HepG2 (cell line): Measurements from ENCODE around the gene RUSF1. TPM values are rescaled to one million over a fixed set of nuclear protein-coding genes. Genes with fewer than 3 reads are reported as not detected.

Experiments
- AGO2 ChIP-seq: fragments of 200-400 bp; formaldehyde crosslinking; optimal IDR thresholded peaks from 2 replicates; pipeline ENCODE3; 2017; ENCODE audit warnings: mild to moderate bottlenecking, low read depth, low read length, moderate library complexity
- ARHGAP35 ChIP-seq: sonication (generic); formaldehyde crosslinking; IDR thresholded peaks from 2 replicates; pipeline ENCODE4 v1.9.0; 2022; ENCODE audit warnings: mild to moderate bottlenecking, inconsistent platforms, moderate library complexity, missing genetic modification reagents, borderline replicate concordance
- ATM ChIP-seq: fragments of 450-650 bp; IDR thresholded peaks from 2 replicates; pipeline ENCODE4 v1.7.1; 2017; ENCODE audit warnings: mild to moderate bottlenecking, borderline replicate concordance
- CREB3 ChIP-seq: sonication (generic); formaldehyde crosslinking; IDR thresholded peaks from 2 replicates; pipeline ENCODE4 v1.5.0; 2020; ENCODE audit warnings: missing genetic modification reagents
- DMAP1 ChIP-seq: IDR thresholded peaks from 2 replicates; pipeline ENCODE4 v1.6.1; 2016
- FOXA3 ChIP-seq: IDR thresholded peaks from 2 replicates; pipeline ENCODE4 v1.6.1; 2016; ENCODE audit warnings: missing genetic modification reagents, missing compliant biosample characterization
- FOXK1 ChIP-seq: sonication (generic); formaldehyde crosslinking; IDR thresholded peaks from 2 replicates; pipeline ENCODE4 v1.4.0; 2020; ENCODE audit warnings: low read depth, missing genetic modification reagents, borderline replicate concordance
- FOXO1 ChIP-seq: sonication (generic); formaldehyde crosslinking; IDR thresholded peaks from 2 replicates; pipeline ENCODE4 v1.4.0; 2020; ENCODE audit warnings: missing genetic modification reagents
- HMG20A ChIP-seq: IDR thresholded peaks from 2 replicates; pipeline ENCODE4 v1.6.1; 2016; ENCODE audit warnings: borderline replicate concordance
- HNRNPLL ChIP-seq: fragments of 200-400 bp; formaldehyde crosslinking; IDR thresholded peaks from 2 replicates; pipeline ENCODE4 v1.6.1; 2017; ENCODE audit warnings: mild to moderate bottlenecking, low read depth, low read length; ENCODE audit not compliant: poor library complexity, severe bottlenecking
- MIER3 ChIP-seq: IDR thresholded peaks from 2 replicates; pipeline ENCODE4 v1.6.1; 2016; ENCODE audit warnings: missing compliant biosample characterization, borderline replicate concordance
- NBN ChIP-seq: fragments of 450-650 bp; conservative IDR thresholded peaks from 2 replicates; pipeline ENCODE4 v1.6.1; 2017
- NFIB ChIP-seq: sonication (generic); formaldehyde crosslinking; IDR thresholded peaks from 2 replicates; pipeline ENCODE4 v1.9.0; 2021; ENCODE audit warnings: missing genetic modification reagents, mild to moderate bottlenecking, borderline replicate concordance
- PRMT3 ChIP-seq: sonication (generic); formaldehyde crosslinking; IDR thresholded peaks from 2 replicates; pipeline ENCODE4 v1.8.1; 2022; ENCODE audit warnings: low read depth, mild to moderate bottlenecking, moderate library complexity, missing genetic modification reagents, borderline replicate concordance
- RAD21 ChIP-seq: fragments of 450-650 bp; formaldehyde crosslinking; IDR thresholded peaks from 2 replicates; pipeline ENCODE4 v1.5.0; 2020; ENCODE audit warnings: mild to moderate bottlenecking
- RXRA ChIP-seq: sonication (generic); formaldehyde crosslinking; IDR thresholded peaks from 2 replicates; pipeline ENCODE4 v1.5.1; 2020; ENCODE audit warnings: missing genetic modification reagents
- SNAPC4 ChIP-seq: sonication (generic); formaldehyde crosslinking; IDR thresholded peaks from 2 replicates; pipeline ENCODE4 v1.4.0; 2020; ENCODE audit warnings: mild to moderate bottlenecking, missing genetic modification reagents
- SP2 ChIP-seq: sonication (generic); formaldehyde crosslinking; IDR thresholded peaks from 2 replicates; pipeline ENCODE4 v1.5.1; 2020; ENCODE audit warnings: mild to moderate bottlenecking, missing genetic modification reagents
- TCF7 ChIP-seq: sonication (generic); IDR thresholded peaks from 2 replicates; pipeline ENCODE4 v1.6.1; 2016; ENCODE audit warnings: antibody characterized with exemption, low read depth
- YEATS2 ChIP-seq: sonication (generic); formaldehyde crosslinking; IDR thresholded peaks from 2 replicates; pipeline ENCODE4 v1.4.0; 2020; ENCODE audit warnings: missing genetic modification reagents, borderline replicate concordance
- ZMYM4 ChIP-seq: sonication (generic); formaldehyde crosslinking; IDR thresholded peaks from 2 replicates; pipeline ENCODE4 v1.8.1; 2023; ENCODE audit warnings: mild to moderate bottlenecking, missing genetic modification reagents
- ZNF121 ChIP-seq: sonication (generic); formaldehyde crosslinking; IDR thresholded peaks from 2 replicates; pipeline ENCODE4 v1.5.0; 2020; ENCODE audit warnings: mild to moderate bottlenecking, missing genetic modification reagents
- ZNF337 ChIP-seq: sonication (generic); formaldehyde crosslinking; IDR thresholded peaks from 2 replicates; pipeline ENCODE4 v1.5.1; 2020; ENCODE audit warnings: missing genetic modification reagents, low read depth, mild to moderate bottlenecking, borderline replicate concordance
- ZNF543 ChIP-seq: sonication (generic); formaldehyde crosslinking; IDR thresholded peaks from 2 replicates; pipeline ENCODE4 v1.4.0; 2020; ENCODE audit warnings: mild to moderate bottlenecking, missing genetic modification reagents
- ZNF558 ChIP-seq: sonication (generic); formaldehyde crosslinking; IDR thresholded peaks from 2 replicates; pipeline ENCODE4 v1.9.0; 2022; ENCODE audit warnings: mild to moderate bottlenecking, missing genetic modification reagents, borderline replicate concordance
- ZNF720 ChIP-seq: sonication (generic); formaldehyde crosslinking; IDR thresholded peaks from 2 replicates; pipeline ENCODE4 v1.4.0; 2020; ENCODE audit warnings: missing genetic modification reagents
- ZNF772 ChIP-seq: sonication (generic); formaldehyde crosslinking; IDR thresholded peaks from 2 replicates; pipeline ENCODE4 v1.5.0; 2020; ENCODE audit warnings: mild to moderate bottlenecking, missing genetic modification reagents
- polyA plus RNA-seq, 8 experiments: library from polyadenylated mRNA; depleted of rRNA in 3 of 8; stranded (reverse) in 7 of 8; unstranded in 1 of 8; fragments of >200 nt; fragmentation: Illumina TruSeq in 4 of 8; extraction: Trizol in 4 of 8; gene quantifications; 2 replicates each; pipeline versions ENCODE4 v1.2.1 to v1.2.3, GENCODE V29; 2011 to 2016; ENCODE audit warnings: low read depth in 4 of 8, missing spikeins in 1 of 8, mixed read lengths in 1 of 8; ENCODE audit not compliant: insufficient read depth in 1 of 8
- total RNA-seq, 5 experiments: library from RNA; depleted of rRNA; stranded (reverse); fragments of >200 nt; fragmentation: Illumina TruSeq; extraction: Trizol; gene quantifications; 2 replicates each; pipeline ENCODE4 v1.2.3, GENCODE V29; 2016; ENCODE audit warnings: low read depth in 1 of 5

RUSF1 gene
- total and polyA plus RNA-seq, 2 of the 13 experiments (the other 11 are each of a cell fraction or from before 2014, with no cell fraction given), result 40.8 to 50.2 TPM

GRCh38 chr16:31458073-31458843 is 49.9 kb downstream of the RUSF1 start (continued):
- TF ChIP-seq SNAPC4 (CRISPR knock-in tag), result peak; percentile 94
- no peak for TF ChIP-seq ZNF558 (CRISPR knock-in tag)
- TF ChIP-seq ZNF337 (CRISPR knock-in tag), result peak; percentile 59; the same call in 1 of the 2 replicates
- TF ChIP-seq ZNF772 (CRISPR knock-in tag), result peak; percentile 97
- TF ChIP-seq NFIB, result no peak
- TF ChIP-seq ZMYM4 (CRISPR knock-in tag), result peak; percentile 93
- no peak for TF ChIP-seq PRMT3
- TF ChIP-seq YEATS2 (CRISPR knock-in tag), result peak; percentile 82; the same call in 1 of the 2 replicates
- TF ChIP-seq CREB3 (CRISPR knock-in tag), result 0 out of 2 replicates have a peak, but pooled peaks have one; percentile 12
- peak; percentile 58; the same call in 1 of the 2 replicates for TF ChIP-seq FOXK1
- peak; percentile 6; the same call in 1 of the 2 replicates for TF ChIP-seq TCF7
- TF ChIP-seq FOXO1, result peak; percentile 76
- TF ChIP-seq HNRNPLL, result peak; percentile 86
- TF ChIP-seq ARHGAP35, result no peak; the same call in 1 of the 2 replicates
- TF ChIP-seq SP2 (CRISPR knock-in tag), result no peak
- no peak for TF ChIP-seq ATM
- TF ChIP-seq HMG20A, result no peak; the same call in 1 of the 2 replicates
- peak; percentile 74 for TF ChIP-seq RAD21
- peak; percentile 63; the same call in 1 of the 2 replicates for TF ChIP-seq MIER3
- TF ChIP-seq ZNF543 (CRISPR knock-in tag), result no peak
- peak; percentile 81 for TF ChIP-seq FOXA3 (CRISPR knock-in tag)
- TF ChIP-seq ZNF720, result no peak
- peak; percentile 81 for TF ChIP-seq ZNF121
- TF ChIP-seq RXRA (CRISPR knock-in tag), result peak; percentile 80
- peak; percentile 9 for TF ChIP-seq AGO2
- TF ChIP-seq DMAP1, result peak; percentile 75; the same call in 1 of the 2 replicates
- TF ChIP-seq NBN, result no peak
